Osteocyte (in vitro differentiated cells): Measurements from ENCODE around the gene RSL1D1. TPM values are rescaled to one million over a fixed set of nuclear protein-coding genes. Genes with fewer than 3 reads are reported as not detected.

ENCODE experiments used
- DNase-seq: peaks from one replicate; pipeline ENCODE4 v3.0.0; 2021; ENCODE audit warnings: mixed read lengths; ENCODE audit not compliant: unreplicated experiment; ENCODE audit errors: extremely low spot score
- H3K27ac Mint-ChIP-seq: one replicate; pipeline ENCODE4 v1.8.0; 2021; ENCODE audit warnings: mild to moderate bottlenecking, mixed read lengths; ENCODE audit not compliant: unreplicated experiment
- H3K27me3 Mint-ChIP-seq: one replicate; pipeline ENCODE4 v1.8.0; 2021; ENCODE audit warnings: mixed read lengths; ENCODE audit not compliant: unreplicated experiment
- H3K36me3 Mint-ChIP-seq: one replicate; pipeline ENCODE4 v1.8.0; 2021; ENCODE audit warnings: mixed read lengths; ENCODE audit not compliant: unreplicated experiment
- H3K4me1 Mint-ChIP-seq: one replicate; pipeline ENCODE4 v1.8.0; 2021; ENCODE audit warnings: mixed read lengths; ENCODE audit not compliant: unreplicated experiment
- H3K4me3 Mint-ChIP-seq: one replicate; pipeline ENCODE4 v1.8.0; 2021; ENCODE audit warnings: mild to moderate bottlenecking, moderate library complexity, mixed read lengths; ENCODE audit not compliant: unreplicated experiment
- H3K9me3 Mint-ChIP-seq: one replicate; pipeline ENCODE4 v1.8.0; 2021; ENCODE audit warnings: mixed read lengths; ENCODE audit not compliant: unreplicated experiment
- CTCF ChIP-seq: fragments of 200-600 bp; sonication (generic); IDR thresholded peaks from 2 replicates; pipeline ENCODE4 v1.5.0; 2021; ENCODE audit warnings: antibody characterized with exemption, mild to moderate bottlenecking, moderate library complexity
- total RNA-seq: library from RNA; stranded (reverse); gene quantifications from 2 replicates; pipeline ENCODE4 v1.2.1, GENCODE V29; 2021

RSL1D1 gene
- total RNA-seq, 1 donor from 2014 or later, result 122 TPM

- no peak for TF ChIP-seq CTCF
- peaks cover 41% of the 10 kb centered on the region for H3K36me3 Mint-ChIP-seq
- DNase-seq, result no peak
- H3K9me3 Mint-ChIP-seq, result no peaks in the 10 kb centered on the region
- no peak overlapping the region for H3K27ac Mint-ChIP-seq
- H3K4me3 Mint-ChIP-seq, result no peak overlapping the region
- H3K4me1 Mint-ChIP-seq, result peaks cover 10% of the 10 kb centered on the region
- no peaks in the 10 kb centered on the region for H3K27me3 Mint-ChIP-seq
These were observed 25.0 kb upstream of the RSL1D1 start for GRCh38 chr16:11876306-11876705.

- DNase-seq, result no peak
- Mint-ChIP-seq H3K36me3 (peaks cover 37% of the 10 kb centered on the region), H3K27me3 (no peaks in the 10 kb centered on the region), H3K4me1 (peaks cover 10% of the 10 kb centered on the region), H3K4me3 (no peak overlapping the region), H3K9me3 (no peaks in the 10 kb centered on the region), H3K27ac (no peak overlapping the region)
- no peak for TF ChIP-seq CTCF
These were observed 24.4 kb upstream of the RSL1D1 start for GRCh38 chr16:11875721-11876120.

GRCh38 chr16:11871193-11871592, 19.9 kb upstream of the RSL1D1 start:
- no peak overlapping the region for H3K4me3 Mint-ChIP-seq
- no peaks in the 10 kb centered on the region for H3K27me3 Mint-ChIP-seq
- peaks cover 7% of the 10 kb centered on the region for H3K4me1 Mint-ChIP-seq
- no peaks in the 10 kb centered on the region for H3K9me3 Mint-ChIP-seq
- peak; percentile 30 for TF ChIP-seq CTCF
- peaks cover 27% of the 10 kb centered on the region for H3K36me3 Mint-ChIP-seq
- peak overlapping the region; percentile 75 for H3K27ac Mint-ChIP-seq
- DNase-seq, result no peak

DNA sequence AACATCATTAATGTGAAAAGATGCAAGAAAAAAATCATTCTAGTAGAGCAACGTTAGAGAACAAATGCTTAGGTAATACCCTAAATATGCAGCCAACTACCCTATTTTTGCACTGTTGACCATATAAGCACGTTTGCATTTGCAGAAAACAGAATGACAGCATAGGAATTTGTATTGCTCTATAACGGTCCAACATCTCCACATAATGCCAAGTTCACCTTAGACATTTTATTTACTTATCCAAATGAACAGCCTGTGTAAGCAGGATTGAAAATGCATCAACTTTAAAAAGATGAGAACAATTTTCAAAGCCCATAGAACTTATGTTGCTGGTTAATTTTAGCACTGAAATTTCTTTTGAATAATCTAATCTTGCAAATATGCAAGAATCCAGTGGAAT, 19.1 kb upstream of the RSL1D1 start:
- peaks cover 7% of the 10 kb centered on the region for H3K4me1 Mint-ChIP-seq

More for the DNA sequence above, 19.1 kb upstream of the RSL1D1 start:
- no peak for TF ChIP-seq CTCF
- Mint-ChIP-seq H3K36me3 (peaks cover 19% of the 10 kb centered on the region), H3K27me3 (no peaks in the 10 kb centered on the region), H3K4me3 (no peak overlapping the region), H3K27ac (no peak overlapping the region), H3K9me3 (no peaks in the 10 kb centered on the region)
- DNase-seq, result no peak
